ENCODE measurements around the gene DNAH1. TPM values are rescaled to one million over a fixed set of nuclear protein-coding genes. Genes with fewer than 3 reads are reported as not detected.

Gene DNAH1
- total and polyA plus RNA-seq, 2 of the 13 experiments (the other 11 are each of a cell fraction or from before 2014, with no cell fraction given) = 0.64 to 3.5 TPM

DNA sequence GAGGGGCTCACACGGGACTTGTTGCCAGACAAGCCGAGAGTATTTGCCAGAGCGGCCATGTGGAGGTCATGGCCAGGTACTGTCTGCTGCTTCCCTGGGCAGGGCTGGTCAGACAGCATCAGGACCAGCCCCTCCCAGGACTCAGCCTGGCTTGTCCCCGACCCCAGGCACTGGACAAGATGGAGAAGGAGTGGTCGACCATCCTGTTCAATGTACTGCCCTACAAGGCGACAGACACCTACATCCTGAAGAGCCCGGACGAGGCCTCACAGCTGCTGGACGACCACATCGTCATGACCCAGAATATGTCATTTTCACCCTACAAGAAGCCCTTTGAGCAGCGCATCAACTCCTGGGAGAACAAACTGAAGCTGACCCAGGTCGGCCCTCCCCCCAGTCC, 38.6 kb downstream of the DNAH1 start (continued):
- no peak for TF ChIP-seq KDM1A (CRISPR knock-in tag; IDR thresholded peaks at IDR 0.05)
- no peak for TF ChIP-seq ZNF746 (CRISPR knock-in tag; IDR thresholded peaks at IDR 0.05)
- TF ChIP-seq, protein P1, sequence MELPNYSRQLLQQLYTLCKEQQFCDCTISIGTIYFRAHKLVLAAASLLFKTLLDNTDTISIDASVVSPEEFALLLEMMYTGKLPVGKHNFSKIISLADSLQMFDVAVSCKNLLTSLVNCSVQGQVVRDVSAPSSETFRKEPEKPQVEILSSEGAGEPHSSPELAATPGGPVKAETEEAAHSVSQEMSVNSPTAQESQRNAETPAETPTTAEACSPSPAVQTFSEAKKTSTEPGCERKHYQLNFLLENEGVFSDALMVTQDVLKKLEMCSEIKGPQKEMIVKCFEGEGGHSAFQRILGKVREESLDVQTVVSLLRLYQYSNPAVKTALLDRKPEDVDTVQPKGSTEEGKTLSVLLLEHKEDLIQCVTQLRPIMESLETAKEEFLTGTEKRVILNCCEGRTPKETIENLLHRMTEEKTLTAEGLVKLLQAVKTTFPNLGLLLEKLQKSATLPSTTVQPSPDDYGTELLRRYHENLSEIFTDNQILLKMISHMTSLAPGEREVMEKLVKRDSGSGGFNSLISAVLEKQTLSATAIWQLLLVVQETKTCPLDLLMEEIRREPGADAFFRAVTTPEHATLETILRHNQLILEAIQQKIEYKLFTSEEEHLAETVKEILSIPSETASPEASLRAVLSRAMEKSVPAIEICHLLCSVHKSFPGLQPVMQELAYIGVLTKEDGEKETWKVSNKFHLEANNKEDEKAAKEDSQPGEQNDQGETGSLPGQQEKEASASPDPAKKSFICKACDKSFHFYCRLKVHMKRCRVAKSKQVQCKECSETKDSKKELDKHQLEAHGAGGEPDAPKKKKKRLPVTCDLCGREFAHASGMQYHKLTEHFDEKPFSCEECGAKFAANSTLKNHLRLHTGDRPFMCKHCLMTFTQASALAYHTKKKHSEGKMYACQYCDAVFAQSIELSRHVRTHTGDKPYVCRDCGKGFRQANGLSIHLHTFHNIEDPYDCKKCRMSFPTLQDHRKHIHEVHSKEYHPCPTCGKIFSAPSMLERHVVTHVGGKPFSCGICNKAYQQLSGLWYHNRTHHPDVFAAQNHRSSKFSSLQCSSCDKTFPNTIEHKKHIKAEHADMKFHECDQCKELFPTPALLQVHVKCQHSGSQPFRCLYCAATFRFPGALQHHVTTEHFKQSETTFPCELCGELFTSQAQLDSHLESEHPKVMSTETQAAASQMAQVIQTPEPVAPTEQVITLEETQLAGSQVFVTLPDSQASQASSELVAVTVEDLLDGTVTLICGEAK (IDR thresholded peaks at IDR 0.05) = no peak
- TF ChIP-seq, protein P1 (CRISPR knock-in tag; IDR thresholded peaks at IDR 0.05) = no peak

DNA sequence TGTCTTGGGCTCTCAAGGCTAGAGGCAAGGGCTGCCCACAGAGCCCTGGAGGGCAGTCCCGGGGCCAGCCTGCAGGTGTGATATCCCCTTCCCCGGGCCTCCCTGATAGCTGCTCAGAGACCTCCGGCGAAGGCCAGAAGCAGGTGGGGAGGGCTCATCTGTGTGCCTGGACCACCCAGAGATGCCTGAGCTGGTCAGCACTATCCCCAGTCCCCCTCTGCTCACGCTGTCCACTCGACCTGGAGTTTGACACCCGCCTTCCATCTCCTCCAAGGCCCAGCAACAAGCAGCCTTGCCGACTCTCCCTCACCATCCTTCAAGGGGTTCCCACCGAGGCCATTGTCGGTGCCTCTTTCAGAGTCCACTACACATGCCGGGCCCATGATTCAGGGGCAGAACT, 39.4 kb downstream of the DNAH1 start:
- 75% methylated on average over 11 of the region's 11 CpGs for WGBS (ENCODE audit: low lambda C conversion rate)
- no peak for TF ChIP-seq REXO4 (CRISPR knock-in tag; IDR thresholded peaks at IDR 0.05; ENCODE audit: borderline replicate concordance)
- TF ChIP-seq, protein P2, sequence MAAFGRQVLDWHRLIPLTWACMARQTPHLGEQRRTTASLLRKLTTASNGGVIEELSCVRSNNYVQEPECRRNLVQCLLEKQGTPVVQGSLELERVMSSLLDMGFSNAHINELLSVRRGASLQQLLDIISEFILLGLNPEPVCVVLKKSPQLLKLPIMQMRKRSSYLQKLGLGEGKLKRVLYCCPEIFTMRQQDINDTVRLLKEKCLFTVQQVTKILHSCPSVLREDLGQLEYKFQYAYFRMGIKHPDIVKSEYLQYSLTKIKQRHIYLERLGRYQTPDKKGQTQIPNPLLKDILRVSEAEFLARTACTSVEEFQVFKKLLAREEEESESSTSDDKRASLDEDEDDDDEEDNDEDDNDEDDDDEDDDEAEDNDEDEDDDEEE (CRISPR knock-in tag; IDR thresholded peaks at IDR 0.05) = no peak
- TF ChIP-seq, protein P3, sequence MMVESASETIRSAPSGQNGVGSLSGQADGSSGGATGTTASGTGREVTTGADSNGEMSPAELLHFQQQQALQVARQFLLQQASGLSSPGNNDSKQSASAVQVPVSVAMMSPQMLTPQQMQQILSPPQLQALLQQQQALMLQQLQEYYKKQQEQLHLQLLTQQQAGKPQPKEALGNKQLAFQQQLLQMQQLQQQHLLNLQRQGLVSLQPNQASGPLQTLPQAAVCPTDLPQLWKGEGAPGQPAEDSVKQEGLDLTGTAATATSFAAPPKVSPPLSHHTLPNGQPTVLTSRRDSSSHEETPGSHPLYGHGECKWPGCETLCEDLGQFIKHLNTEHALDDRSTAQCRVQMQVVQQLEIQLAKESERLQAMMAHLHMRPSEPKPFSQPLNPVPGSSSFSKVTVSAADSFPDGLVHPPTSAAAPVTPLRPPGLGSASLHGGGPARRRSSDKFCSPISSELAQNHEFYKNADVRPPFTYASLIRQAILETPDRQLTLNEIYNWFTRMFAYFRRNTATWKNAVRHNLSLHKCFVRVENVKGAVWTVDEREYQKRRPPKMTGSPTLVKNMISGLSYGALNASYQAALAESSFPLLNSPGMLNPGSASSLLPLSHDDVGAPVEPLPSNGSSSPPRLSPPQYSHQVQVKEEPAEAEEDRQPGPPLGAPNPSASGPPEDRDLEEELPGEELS (CRISPR knock-in tag; IDR thresholded peaks at IDR 0.05) = no peak
- TF ChIP-seq TBL1XR1 (IDR thresholded peaks at IDR 0.05; ENCODE audit: borderline replicate concordance, low read length, partially characterized antibody) = no peak
- TF ChIP-seq KLF16 (CRISPR knock-in tag; IDR thresholded peaks at IDR 0.05) = no peak
- Histone ChIP-seq H3K9me3 (ENCODE audit: low read length) (no peaks in the 10 kb centered on the region), H3K27ac (ENCODE audit: extremely low read length, insufficient read depth, low read length) (no peak overlapping the region), H3K36me3 (replicated peaks in 1 of 2; ENCODE audit: control insufficient read depth in 1 of 2, insufficient read depth in 2 of 2, low read length in 2 of 2) (no peaks in the 10 kb centered on the region), H3K4me3 (replicated peaks in 1 of 3; ENCODE audit: insufficient read depth in 1 of 3, low read depth in 2 of 3, low read length in 3 of 3) (no peak overlapping the region), H3K4me2 (ENCODE audit: low read depth, low read length) (no peak overlapping the region), H3K4me1 (ENCODE audit: insufficient read depth, low read length) (no peaks in the 10 kb centered on the region), H3K79me2 (ENCODE audit: insufficient read depth, low read length) (no peaks in the 10 kb centered on the region), H3K9ac (ENCODE audit: insufficient read depth, low read depth, low read length) (no peak overlapping the region), H2AFZ (ENCODE audit: low read length) (no peak overlapping the region), H3K27me3 (ENCODE audit: control insufficient read depth in 1 of 2, insufficient read depth in 2 of 2, low read length in 2 of 2) (no peaks in the 10 kb centered on the region), H4K20me1 (ENCODE audit: insufficient read depth, low read length) (no peaks in the 10 kb centered on the region)
- intact Hi-C loops (cut with micrococcal nuclease; ENCODE audit: unreplicated experiment) (no loop called here), in situ Hi-C loops (cut with HindIII; ENCODE audit: extremely low pct_ligation_motif_present, low pct_unique_long_range_greater_than_20kb) (no loop called here)
- CTCF ChIA-PET (ENCODE audit: low intra/inter-chr PET ratio, low total read pairs) = no interaction called here
- POLR2A ChIA-PET = interaction anchor here (1.0 kb wide), 1 partner anchor 56 kb away, joined by 3 read pairs; no protein-coding TSS in a partner anchor
- ATAC-seq (no peak; the same call in 2 of the 3 replicates), FAIRE-seq (no peak), DNase-seq (ENCODE audit: low spot score) (no peak)
- no TSS peak for BruUV-seq (replicated peaks)
